H1 (cell line): ENCODE results near the gene SLC25A21. TPM values are rescaled to one million over a fixed set of nuclear protein-coding genes. Genes with fewer than 3 reads are reported as not detected.
"Not testable (repeated sequence)": the region's sequence is repeated elsewhere in the genome, so short reads cannot be mapped to it uniquely, and the experiment has no call there.

Experiments
- CTCF ChIA-PET: fragments of 300-600 bp; sonication (Branson Sonifier 250); formaldehyde crosslinking; loops from one replicate; lab custom pipeline; 2021; ENCODE audit not compliant: partially characterized antibody; lab: Charles Lee
- POLR2A ChIA-PET: fragments of 300-600 bp; sonication (Branson Sonifier 250); formaldehyde crosslinking; loops from one replicate; lab custom pipeline; 2021; ENCODE audit warnings: inconsistent platforms; ENCODE audit not compliant: partially characterized antibody; lab: Charles Lee
- DNase-seq, 2 experiments: peaks; one replicate each; pipeline versions ENCODE4 v3.0.0 to v3.0.0-alpha.2; 2010 to 2022; ENCODE audit warnings: low spot score in 2 of 2, low read depth in 1 of 2, mixed read lengths in 1 of 2
- FAIRE-seq: peaks from 2 replicates; lab custom pipeline; 2011; peaks lifted over from hg19 to GRCh38; lab: Jason Lieb, UNC
- H2AFZ ChIP-seq: 2 replicates; pipeline ENCODE4 v1.8.1; 2012; ENCODE audit warnings: low read length, inconsistent platforms
- H2AK5ac ChIP-seq: 2 replicates; pipeline ENCODE4 v1.6.1; 2013; ENCODE audit warnings: low read depth, low read length
- H2BK120ac ChIP-seq: replicated peaks from 2 replicates; pipeline ENCODE3; 2013; ENCODE audit warnings: low read depth, low read length, inconsistent platforms
- H2BK12ac ChIP-seq: 2 replicates; pipeline ENCODE4 v1.6.1; 2013; ENCODE audit warnings: low read depth, low read length
- H2BK15ac ChIP-seq: 2 replicates; pipeline ENCODE4 v1.6.1; 2013; ENCODE audit warnings: low read length
- H2BK20ac ChIP-seq: 2 replicates; pipeline ENCODE4 v1.6.1; 2013; ENCODE audit warnings: low read length
- H2BK5ac ChIP-seq: 2 replicates; pipeline ENCODE4 v1.6.1; 2013; ENCODE audit warnings: low read depth, low read length
- H3K14ac ChIP-seq: 2 replicates; pipeline ENCODE4 v1.6.1; 2013; ENCODE audit warnings: inconsistent platforms; ENCODE audit not compliant: insufficient read length
- H3K18ac ChIP-seq: 2 replicates; pipeline ENCODE4 v1.6.1; 2013; ENCODE audit warnings: low read length; ENCODE audit errors: extremely low read depth
- H3K23ac ChIP-seq: 2 replicates; pipeline ENCODE4 v1.6.1; 2013; ENCODE audit warnings: inconsistent platforms; ENCODE audit not compliant: insufficient read length
- H3K23me2 ChIP-seq: 2 replicates; pipeline ENCODE4 v1.6.1; 2013; ENCODE audit warnings: low read depth, low read length
- H3K27ac ChIP-seq: 2 replicates; pipeline ENCODE4 v1.6.1; 2011; ENCODE audit warnings: low read depth, low read length, inconsistent platforms
- H3K27me3 ChIP-seq, 4 experiments: replicated peaks in 1 of 4; 1 replicate in 1 of 4; 2 replicates in 3 of 4; pipeline versions ENCODE4 v1.6.1 to v1.8.1; 2011 to 2013; ENCODE audit warnings: low read length in 3 of 4, mild to moderate bottlenecking in 3 of 4, inconsistent platforms in 2 of 4, mixed read lengths in 2 of 4, moderate library complexity in 1 of 4; ENCODE audit not compliant: control insufficient read depth in 3 of 4, insufficient read depth in 3 of 4; ENCODE audit errors: extremely low read depth in 1 of 4
- H3K36me3 ChIP-seq, 4 experiments: 2 replicates each; pipeline versions ENCODE4 v1.6.1 to v1.8.1; 2011 to 2013; ENCODE audit warnings: mild to moderate bottlenecking in 4 of 4, low read length in 3 of 4, moderate library complexity in 2 of 4, control low read depth in 1 of 4, inconsistent platforms in 1 of 4; ENCODE audit not compliant: insufficient read depth in 4 of 4, control insufficient read depth in 2 of 4
- H3K4ac ChIP-seq: replicated peaks from 2 replicates; pipeline ENCODE3; 2013; ENCODE audit warnings: low read length, low read depth, mixed read lengths, inconsistent platforms; ENCODE audit not compliant: insufficient read length
- H3K4me1 ChIP-seq, 4 experiments: replicated peaks in 1 of 4; 1 replicate in 1 of 4; 2 replicates in 3 of 4; pipeline versions ENCODE4 v1.6.1 to v1.8.1; 2011 to 2013; ENCODE audit warnings: low read length in 3 of 4, inconsistent platforms in 2 of 4, mixed read lengths in 1 of 4; ENCODE audit not compliant: insufficient read depth in 4 of 4, control insufficient read depth in 3 of 4
- H3K4me2 ChIP-seq, 2 experiments: 2 replicates each; pipeline versions ENCODE4 v1.6.1 to v1.8.1; 2011 to 2013; ENCODE audit warnings: low read depth in 2 of 2, low read length in 2 of 2, control low read depth in 1 of 2, inconsistent platforms in 1 of 2, mild to moderate bottlenecking in 1 of 2; ENCODE audit not compliant: insufficient read depth in 1 of 2
- H3K4me3 ChIP-seq, 4 experiments: fragments of 200-600, 300-600 bp in 1 of 4; sonication (generic), shearing (Covaris generic), sonication (Bioruptor Twin) in 1 of 4; 2 replicates each; pipeline versions ENCODE4 v1.5.1 to v1.8.1; 2011 to 2016; ENCODE audit warnings: low read length in 4 of 4, low read depth in 3 of 4, control low read depth in 2 of 4, inconsistent platforms in 2 of 4, mild to moderate bottlenecking in 2 of 4, mixed read lengths in 1 of 4, moderate library complexity in 1 of 4; ENCODE audit not compliant: insufficient read depth in 2 of 4; ENCODE audit errors: extremely low read depth in 1 of 4
- H3K56ac ChIP-seq: replicated peaks from 2 replicates; pipeline ENCODE3; 2013; ENCODE audit warnings: low read depth, mild to moderate bottlenecking, mixed read lengths, low read length, inconsistent platforms; ENCODE audit not compliant: insufficient read length
- H3K79me1 ChIP-seq: 2 replicates; pipeline ENCODE4 v1.6.1; 2013; ENCODE audit warnings: low read depth, low read length, control low read depth
- H3K79me2 ChIP-seq, 2 experiments: 2 replicates each; pipeline versions ENCODE4 v1.6.1 to v1.8.1; 2012 to 2013; ENCODE audit warnings: low read length in 2 of 2, mild to moderate bottlenecking in 2 of 2, inconsistent platforms in 1 of 2; ENCODE audit not compliant: insufficient read depth in 2 of 2, control insufficient read depth in 1 of 2
- H3K9ac ChIP-seq, 4 experiments: replicated peaks in 1 of 4; 1 replicate in 1 of 4; 2 replicates in 3 of 4; pipeline versions ENCODE4 v1.6.1 to v1.8.1; 2011 to 2013; ENCODE audit warnings: low read depth in 3 of 4, low read length in 3 of 4, control low read depth in 2 of 4, mild to moderate bottlenecking in 2 of 4, moderate library complexity in 2 of 4, inconsistent platforms in 1 of 4; ENCODE audit errors: extremely low read depth in 1 of 4
- H3K9me3 ChIP-seq, 2 experiments: 2 replicates each; pipeline versions ENCODE4 v1.6.1 to v1.8.1; 2012 to 2013; ENCODE audit warnings: mild to moderate bottlenecking in 2 of 2, moderate library complexity in 2 of 2, control low read depth in 1 of 2, inconsistent platforms in 1 of 2, low read depth in 1 of 2, low read length in 1 of 2, mixed read lengths in 1 of 2; ENCODE audit not compliant: insufficient read depth in 2 of 2
- H4K20me1 ChIP-seq, 2 experiments: replicated peaks in 1 of 2; 2 replicates each; pipeline versions ENCODE3 to v1.8.1; 2011 to 2013; ENCODE audit warnings: inconsistent platforms in 2 of 2, low read length in 2 of 2, mild to moderate bottlenecking in 1 of 2; ENCODE audit not compliant: insufficient read depth in 2 of 2, control insufficient read depth in 1 of 2
- H4K5ac ChIP-seq: 2 replicates; pipeline ENCODE4 v1.6.1; 2013; ENCODE audit warnings: low read length, low read depth, mixed read lengths, inconsistent platforms; ENCODE audit not compliant: insufficient read length
- H4K8ac ChIP-seq: 2 replicates; pipeline ENCODE4 v1.8.0; 2013; ENCODE audit warnings: mild to moderate bottlenecking, moderate library complexity, low read length, inconsistent platforms; ENCODE audit not compliant: insufficient read depth; ENCODE audit errors: extremely low read depth
- H4K91ac ChIP-seq: replicated peaks from 2 replicates; pipeline ENCODE3; 2013; ENCODE audit warnings: low read length, mixed read lengths, inconsistent platforms; ENCODE audit not compliant: insufficient read length
- polyA plus RNA-seq, 7 experiments: library from polyadenylated mRNA; depleted of rRNA in 3 of 7; stranded (reverse) in 5 of 7; unstranded in 2 of 7; fragments of >200 nt in 5 of 7; fragments of 200-250 nt in 2 of 7; gene quantifications; 1 replicate in 5 of 7; 2 replicates in 1 of 7; 4 replicates in 1 of 7; pipeline versions ENCODE4 v1.2.1 to v1.2.3, GENCODE V29; 2011 to 2013; ENCODE audit warnings: missing spikeins in 2 of 7, mixed read lengths in 2 of 7
- total RNA-seq: library from RNA; stranded (reverse); fragmentation: NEBNext Ultra II Directional; extraction: Animal tissue kit (Norgen Biotek cat#: 25700); gene quantifications from 2 replicates; pipeline ENCODE4 v1.2.1, GENCODE V29; 2021

SLC25A21 gene
- total and polyA plus RNA-seq, 2 of the 8 experiments (the other 6 are each of a cell fraction or from before 2014, with no cell fraction given), result 6.9 to 15.7 TPM

- not testable (repeated sequence) for H3K4me1 ChIP-seq
These were observed 310.2 kb downstream of the SLC25A21 start for GRCh38 chr14:36862237-36862636.

More at GRCh38 chr14:36862237-36862636, 310.2 kb downstream of the SLC25A21 start:
- H3K36me3 ChIP-seq, H2AFZ ChIP-seq, H3K4me2 ChIP-seq, H3K9me3 ChIP-seq, FAIRE-seq, H2BK15ac ChIP-seq, H3K4me3 ChIP-seq, H2BK12ac ChIP-seq, H4K91ac ChIP-seq, H3K23ac ChIP-seq, H3K79me2 ChIP-seq, H3K9ac ChIP-seq, H2BK120ac ChIP-seq, H4K8ac ChIP-seq, H3K27me3 ChIP-seq, H3K56ac ChIP-seq, DNase-seq, H2BK5ac ChIP-seq, H2BK20ac ChIP-seq, H3K14ac ChIP-seq, H3K27ac ChIP-seq, H3K18ac ChIP-seq, H4K20me1 ChIP-seq, H3K79me1 ChIP-seq, H4K5ac ChIP-seq, H2AK5ac ChIP-seq, H3K23me2 ChIP-seq, POLR2A ChIA-PET, H3K4ac ChIP-seq: not testable (repeated sequence)
- CTCF ChIA-PET, result interaction anchor here (1.1 to 4.5 kb wide), 2 partner anchors 12 to 129 kb away, joined by 3 to 14 read pairs; no protein-coding TSS in a partner anchor
